Chondrocyte (in vitro differentiated cells): Measurements from ENCODE around the gene MPP3. TPM values are rescaled to one million over a fixed set of nuclear protein-coding genes. Genes with fewer than 3 reads are reported as not detected.

ENCODE experiments used
- DNase-seq: peaks from one replicate; pipeline ENCODE4 v3.0.0; 2021; ENCODE audit warnings: mixed read lengths, low spot score
- H3K27ac Mint-ChIP-seq: one replicate; pipeline ENCODE4 v1.8.0; 2021; ENCODE audit warnings: mild to moderate bottlenecking, moderate library complexity, mixed read lengths; ENCODE audit not compliant: unreplicated experiment
- H3K27me3 Mint-ChIP-seq: 2 replicates; pipeline ENCODE4 v1.8.0; 2021; ENCODE audit warnings: low read depth, mixed read lengths
- H3K36me3 Mint-ChIP-seq: 2 replicates; pipeline ENCODE4 v1.8.0; 2021; ENCODE audit warnings: low read depth, mixed read lengths
- H3K4me1 Mint-ChIP-seq: 2 replicates; pipeline ENCODE4 v1.8.0; 2021; ENCODE audit warnings: low read depth, mild to moderate bottlenecking, mixed read lengths
- H3K4me3 Mint-ChIP-seq: one replicate; pipeline ENCODE4 v1.8.0; 2021; ENCODE audit warnings: mild to moderate bottlenecking, moderate library complexity, mixed read lengths; ENCODE audit not compliant: unreplicated experiment
- H3K9me3 Mint-ChIP-seq: 2 replicates; pipeline ENCODE4 v1.8.0; 2021; ENCODE audit warnings: low read depth, mixed read lengths
- total RNA-seq: library from RNA; stranded (reverse); gene quantifications from 3 replicates; pipeline ENCODE4 v1.2.1, GENCODE V29; 2021
- TF ChIP-seq, protein P1 (sequence below): fragments of 200-600 bp; sonication (generic); IDR thresholded peaks from 2 replicates; pipeline ENCODE4 v1.5.0; 2021; ENCODE audit warnings: antibody characterized with exemption, mild to moderate bottlenecking, moderate library complexity

The MPP3 gene
- total RNA-seq, 1 donor from 2014 or later: 14.4 TPM

DNA sequence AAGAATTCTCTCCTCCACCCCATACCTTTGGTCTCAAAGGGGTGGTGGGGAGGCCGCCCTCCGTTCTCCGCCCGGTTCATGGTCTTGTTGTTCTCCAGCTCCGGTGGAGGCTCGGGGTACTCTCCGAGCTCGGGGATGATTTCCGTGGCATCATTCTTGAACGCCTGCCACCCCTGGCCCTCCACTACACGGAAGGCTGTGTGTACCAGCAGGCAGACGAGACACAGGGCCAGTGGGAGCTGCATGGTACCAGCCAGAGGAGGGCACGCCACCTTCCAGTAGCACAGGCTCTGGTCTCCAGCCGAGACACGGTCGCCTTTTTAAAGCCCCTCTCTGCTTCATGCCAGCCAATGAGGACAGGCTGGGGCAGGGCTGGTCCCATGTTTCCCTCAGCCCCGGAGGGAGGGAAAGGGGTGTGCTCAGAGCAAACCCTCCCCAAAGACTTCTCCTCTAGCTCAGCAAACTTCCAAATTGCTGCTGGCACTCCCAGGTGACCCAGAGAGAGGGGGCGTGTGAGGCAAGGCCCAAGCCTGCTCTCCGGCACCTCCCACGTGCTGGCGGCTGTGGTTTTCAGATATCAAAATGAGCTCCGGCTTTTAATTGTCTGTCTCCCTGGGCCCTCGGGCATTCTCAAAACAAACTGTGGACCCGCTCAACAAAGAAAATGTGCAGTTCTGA lies 74.3 kb downstream of the MPP3 start, which contains the start of gene SOST:
Gene SOST, minus strand, starts transcription at position 295 of the 678 bp plus-strand sequence. Its CDS starts 50 bp downstream, at position 245.
- peaks cover 11% of the 10 kb centered on the region for H3K4me1 Mint-ChIP-seq
- no peak for DNase-seq
- H3K9me3 Mint-ChIP-seq: no peaks in the 10 kb centered on the region
- no peak within 1 kb of the TSS for H3K4me3 Mint-ChIP-seq
- peaks cover 16% of the 10 kb centered on the region for H3K27me3 Mint-ChIP-seq
- H3K27ac Mint-ChIP-seq: no peak within 1 kb of the TSS
- no peaks in the 10 kb centered on the region for H3K36me3 Mint-ChIP-seq
- TF ChIP-seq, protein P1, sequence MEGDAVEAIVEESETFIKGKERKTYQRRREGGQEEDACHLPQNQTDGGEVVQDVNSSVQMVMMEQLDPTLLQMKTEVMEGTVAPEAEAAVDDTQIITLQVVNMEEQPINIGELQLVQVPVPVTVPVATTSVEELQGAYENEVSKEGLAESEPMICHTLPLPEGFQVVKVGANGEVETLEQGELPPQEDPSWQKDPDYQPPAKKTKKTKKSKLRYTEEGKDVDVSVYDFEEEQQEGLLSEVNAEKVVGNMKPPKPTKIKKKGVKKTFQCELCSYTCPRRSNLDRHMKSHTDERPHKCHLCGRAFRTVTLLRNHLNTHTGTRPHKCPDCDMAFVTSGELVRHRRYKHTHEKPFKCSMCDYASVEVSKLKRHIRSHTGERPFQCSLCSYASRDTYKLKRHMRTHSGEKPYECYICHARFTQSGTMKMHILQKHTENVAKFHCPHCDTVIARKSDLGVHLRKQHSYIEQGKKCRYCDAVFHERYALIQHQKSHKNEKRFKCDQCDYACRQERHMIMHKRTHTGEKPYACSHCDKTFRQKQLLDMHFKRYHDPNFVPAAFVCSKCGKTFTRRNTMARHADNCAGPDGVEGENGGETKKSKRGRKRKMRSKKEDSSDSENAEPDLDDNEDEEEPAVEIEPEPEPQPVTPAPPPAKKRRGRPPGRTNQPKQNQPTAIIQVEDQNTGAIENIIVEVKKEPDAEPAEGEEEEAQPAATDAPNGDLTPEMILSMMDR: no peak

DNA sequence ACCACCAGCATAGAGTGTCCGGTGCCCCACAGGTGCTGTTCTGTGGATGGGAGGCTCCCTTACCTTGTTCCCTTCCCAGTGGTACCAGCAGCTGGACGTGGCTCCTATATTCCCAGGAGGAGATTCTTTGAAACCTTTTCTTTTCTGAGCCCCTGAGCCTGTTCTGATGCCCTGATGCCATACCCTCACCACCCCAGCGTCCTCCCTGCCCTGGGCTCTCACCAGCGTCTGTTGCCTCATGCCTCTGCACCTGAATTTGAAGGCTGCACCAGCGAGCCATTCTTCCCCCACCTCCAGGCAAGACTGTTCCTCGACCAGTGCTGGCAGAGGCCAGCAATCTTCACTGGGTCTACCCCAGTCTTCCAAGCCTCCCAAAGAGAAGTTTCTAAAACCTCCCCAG lies 74.9 kb downstream of the MPP3 start:
- peaks cover 16% of the 10 kb centered on the region for H3K27me3 Mint-ChIP-seq
- no peak for DNase-seq
- H3K27ac Mint-ChIP-seq: no peak overlapping the region
- no peaks in the 10 kb centered on the region for H3K36me3 Mint-ChIP-seq
- no peak overlapping the region for H3K4me3 Mint-ChIP-seq
- TF ChIP-seq, protein P1: no peak
- H3K4me1 Mint-ChIP-seq: peaks cover 11% of the 10 kb centered on the region
- no peaks in the 10 kb centered on the region for H3K9me3 Mint-ChIP-seq

DNA sequence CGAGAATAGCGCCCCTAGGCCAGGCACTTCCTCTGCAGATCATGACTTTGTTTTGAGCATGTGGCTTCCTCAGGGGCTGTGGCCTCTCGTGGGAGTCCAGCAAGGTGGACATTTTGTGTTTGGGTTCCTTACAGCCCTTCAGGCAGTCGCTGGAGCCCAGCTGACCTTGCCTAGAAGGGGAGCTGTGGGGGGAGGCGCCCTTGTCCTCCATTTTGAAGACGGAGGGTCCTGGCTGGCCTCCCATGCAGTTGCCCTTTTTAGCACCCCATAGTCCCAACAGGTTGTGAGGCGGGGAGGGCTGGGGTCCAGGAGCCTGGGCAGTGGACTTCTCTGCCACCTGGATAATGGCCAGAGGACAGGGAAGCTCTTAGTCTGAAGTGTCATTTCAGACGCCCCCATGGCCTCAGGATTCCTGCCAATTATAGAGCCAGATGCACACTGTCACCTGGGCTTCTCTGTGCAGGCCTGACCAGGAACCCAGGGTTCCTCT lies 75.7 kb downstream of the MPP3 start:
- TF ChIP-seq, protein P1: no peak
- DNase-seq: no peak
- H3K4me3 Mint-ChIP-seq: no peak overlapping the region
- peaks cover 16% of the 10 kb centered on the region for H3K27me3 Mint-ChIP-seq
- no peaks in the 10 kb centered on the region for H3K36me3 Mint-ChIP-seq
- H3K27ac Mint-ChIP-seq: no peak overlapping the region
- H3K4me1 Mint-ChIP-seq: peaks cover 11% of the 10 kb centered on the region
- no peaks in the 10 kb centered on the region for H3K9me3 Mint-ChIP-seq

DNA sequence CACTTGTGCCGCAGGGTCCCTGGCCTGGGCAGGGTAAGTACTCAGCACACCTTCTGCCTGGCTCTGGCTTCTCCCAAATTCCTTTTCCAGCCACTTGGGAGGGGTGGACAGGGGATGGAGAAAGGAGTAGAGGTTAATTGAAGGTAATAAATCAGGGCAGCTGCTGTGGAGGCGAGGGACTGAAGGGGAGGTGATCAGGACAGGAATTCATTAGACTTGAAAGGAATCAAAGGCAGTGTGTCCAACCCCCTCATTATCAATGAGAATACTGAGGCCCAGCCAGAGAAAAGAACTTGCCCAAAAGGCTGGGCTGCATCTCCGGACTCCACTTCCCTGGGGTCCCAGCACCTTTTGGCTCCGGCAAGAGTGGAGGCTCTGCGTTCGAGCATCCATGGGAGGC lies 76.7 kb downstream of the MPP3 start:
- TF ChIP-seq, protein P1: no peak
- Mint-ChIP-seq H3K4me1 (peaks cover 11% of the 10 kb centered on the region), H3K27me3 (peaks cover 18% of the 10 kb centered on the region), H3K9me3 (no peaks in the 10 kb centered on the region), H3K27ac (no peak overlapping the region), H3K4me3 (no peak overlapping the region), H3K36me3 (no peaks in the 10 kb centered on the region)
- no peak for DNase-seq

DNA sequence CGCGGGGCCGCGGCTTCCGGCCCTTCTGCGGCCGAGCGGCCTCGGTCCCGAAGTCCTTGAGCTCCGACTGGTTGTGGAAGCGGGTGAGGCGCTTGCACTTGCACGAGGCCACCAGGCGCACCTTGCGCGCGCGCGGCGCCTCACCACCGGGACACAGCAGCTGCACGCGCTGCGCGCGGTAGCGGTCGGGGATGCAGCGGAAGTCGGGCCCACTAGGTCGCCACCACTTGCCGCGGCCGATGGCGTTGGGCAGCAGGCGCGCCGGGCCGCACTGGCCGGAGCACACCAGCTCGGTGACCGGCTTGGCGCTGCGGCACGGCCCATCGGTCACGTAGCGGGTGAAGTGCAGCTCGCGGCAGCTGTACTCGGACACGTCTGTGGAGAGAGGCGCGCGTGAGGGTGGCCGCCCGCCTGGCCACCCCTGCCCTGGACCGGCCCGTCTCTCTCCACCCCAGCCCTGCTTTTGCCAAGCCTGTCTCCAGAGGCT lies 77.5 kb downstream of the MPP3 start:
- TF ChIP-seq, protein P1: no peak
- no peak overlapping the region for H3K4me3 Mint-ChIP-seq
- no peaks in the 10 kb centered on the region for H3K36me3 Mint-ChIP-seq
- peaks cover 7% of the 10 kb centered on the region for H3K4me1 Mint-ChIP-seq
- no peak for DNase-seq
- H3K9me3 Mint-ChIP-seq: no peaks in the 10 kb centered on the region
- no peak overlapping the region for H3K27ac Mint-ChIP-seq
- peaks cover 18% of the 10 kb centered on the region for H3K27me3 Mint-ChIP-seq
